ENCODE data around the gene MSH5. TPM values are rescaled to one million over a fixed set of nuclear protein-coding genes. Genes with fewer than 3 reads are reported as not detected.

The MSH5 gene
- total and polyA plus RNA-seq, 9 donors, result 4.8 to 19.1 (median 9.1) TPM

- no peak for DNase-seq
- intact Hi-C loops (cut with DNase I), result loop anchor here in 1 of 4 donors (2.0 kb wide), 1 partner anchor 37 kb away; no protein-coding TSS in a partner anchor
- Histone ChIP-seq H3K36me3 (no peaks in the 10 kb centered on the region), H3K27ac (no peak overlapping the region), H3K27me3 (no peaks in the 10 kb centered on the region), H3K4me3 (no peak overlapping the region), H3K9me3 (no peaks in the 10 kb centered on the region), H3K4me1 (ENCODE audit: insufficient read depth) (peaks cover 2% of the 10 kb centered on the region)
- no peak for TF ChIP-seq EP300 (IDR thresholded peaks at IDR 0.05)
- no peak for TF ChIP-seq POLR2A (IDR thresholded peaks at IDR 0.05)
- no peak for TF ChIP-seq CTCF (IDR thresholded peaks at IDR 0.05)
- 88 to 89% (median 89%) methylated on average over 8 of the region's 8 CpGs for WGBS, 3 donors
These were observed 9.7 kb downstream of the MSH5 start for GRCh38 chr6:31749301-31750036.

DNA sequence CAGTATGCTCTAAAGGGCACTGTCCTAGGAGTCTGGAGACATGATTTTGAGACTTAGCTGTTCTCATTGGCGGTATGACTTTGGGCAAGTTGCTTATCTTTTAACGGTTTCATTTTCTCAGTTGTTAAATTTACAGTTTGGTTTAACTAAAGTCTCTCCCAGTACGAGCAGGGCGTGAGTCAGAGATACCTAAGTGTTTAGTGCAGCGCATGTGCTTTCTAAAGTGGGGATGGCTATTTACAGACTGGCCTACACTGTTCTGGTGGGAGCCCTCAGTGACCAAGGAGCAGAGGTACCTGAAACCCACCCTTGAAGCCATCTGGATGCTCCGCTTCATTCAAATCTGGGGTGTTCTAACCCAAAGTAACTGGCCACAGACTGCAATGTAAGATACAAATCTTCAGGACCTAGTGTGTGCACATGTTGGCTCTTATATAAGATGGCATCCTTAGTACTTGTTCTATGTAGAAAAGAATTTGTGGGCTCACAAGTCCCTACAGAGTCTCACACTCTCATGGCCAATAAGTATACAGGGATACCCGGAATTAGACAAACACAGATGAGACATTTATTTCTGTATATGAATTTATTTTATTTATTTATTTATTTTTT lies 10.7 kb downstream of the MSH5 start:
- TF ChIP-seq EP300 (IDR thresholded peaks at IDR 0.05), result no peak
- TF ChIP-seq POLR2A (IDR thresholded peaks at IDR 0.05), result no peak
- no peak for TF ChIP-seq CTCF (IDR thresholded peaks at IDR 0.05)
- Histone ChIP-seq H3K9me3 (no peaks in the 10 kb centered on the region), H3K27me3 (no peaks in the 10 kb centered on the region), H3K36me3 (no peaks in the 10 kb centered on the region), H3K4me3 (no peak overlapping the region), H3K27ac (no peak overlapping the region), H3K4me1 (ENCODE audit: insufficient read depth) (peaks cover 2% of the 10 kb centered on the region)
- no peak for DNase-seq
- WGBS, 3 donors, result 74 to 82% (median 81%) methylated on average over 7 of the region's 7 CpGs
- intact Hi-C loops (cut with DNase I), result loop anchor here in 1 of 4 donors (2.0 kb wide), 1 partner anchor 36 kb away; no protein-coding TSS in a partner anchor

DNA sequence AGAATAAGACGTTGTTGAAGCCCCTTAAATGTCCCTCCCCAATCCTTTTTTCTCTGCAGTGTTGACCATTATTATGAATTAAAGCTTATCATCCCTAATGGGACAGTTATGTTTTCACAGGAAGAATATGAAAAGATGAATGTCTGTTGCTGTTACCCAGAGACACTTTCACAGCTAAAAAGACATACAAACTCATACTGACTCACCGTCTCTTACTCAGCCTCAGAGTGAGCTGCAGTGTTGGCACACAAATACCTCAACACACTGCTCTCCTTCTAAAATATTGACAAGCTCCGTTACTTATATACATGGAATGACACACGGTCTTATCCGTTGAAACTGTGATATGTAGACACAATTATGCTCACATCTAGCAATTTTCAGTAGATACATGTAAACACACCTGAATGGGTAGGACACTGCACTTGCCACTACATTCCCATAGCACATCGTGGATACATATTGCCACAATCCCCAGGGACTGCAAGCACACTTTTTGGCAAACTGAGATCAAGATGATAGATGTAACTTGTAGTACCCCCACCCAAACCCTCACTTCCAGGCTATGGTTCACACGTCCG lies 13.0 kb downstream of the MSH5 start:
- intact Hi-C loops (cut with DNase I), result no loop called here
- no peaks in the 10 kb centered on the region for H3K9me3 ChIP-seq
- no peak for DNase-seq
- 57 to 64% (median 58%) methylated on average over 8 of the region's 8 CpGs for WGBS, 3 donors
- no peaks in the 10 kb centered on the region for H3K4me1 ChIP-seq (ENCODE audit: insufficient read depth)
- H3K4me3 ChIP-seq, result no peak overlapping the region
- TF ChIP-seq EP300 (IDR thresholded peaks at IDR 0.05) (no peak), POLR2A (IDR thresholded peaks at IDR 0.05) (no peak), CTCF (IDR thresholded peaks at IDR 0.05) (no peak)
- no peaks in the 10 kb centered on the region for H3K36me3 ChIP-seq
- H3K27me3 ChIP-seq, result no peaks in the 10 kb centered on the region
- no peak overlapping the region for H3K27ac ChIP-seq

DNA sequence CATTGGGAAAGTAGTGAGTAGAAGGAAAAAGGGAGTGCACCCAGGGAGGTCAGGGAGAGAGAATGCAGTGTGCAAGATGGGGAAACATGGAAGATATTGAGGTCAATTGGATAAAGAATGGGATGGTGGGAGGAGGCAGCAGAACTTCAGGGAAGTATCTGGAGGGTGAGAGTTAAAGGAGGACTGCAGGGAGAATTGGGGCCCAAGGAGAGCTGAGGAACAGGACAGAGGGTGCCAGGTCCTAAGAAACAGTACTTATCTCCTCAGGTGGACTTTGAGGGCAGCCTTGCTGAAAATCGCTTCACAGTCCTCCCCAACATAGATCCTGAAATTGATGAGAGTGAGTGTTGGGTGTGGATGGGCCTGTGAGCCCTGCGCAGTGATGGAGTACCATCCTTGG lies 18.5 kb downstream of the MSH5 start:
- Histone ChIP-seq H3K27me3 (no peaks in the 10 kb centered on the region), H3K4me3 (no peak overlapping the region), H3K4me1 (ENCODE audit: insufficient read depth) (no peaks in the 10 kb centered on the region), H3K27ac (no peak overlapping the region), H3K36me3 (no peaks in the 10 kb centered on the region), H3K9me3 (no peaks in the 10 kb centered on the region)
- WGBS, 3 donors, result 93 to 98% (median 97%) methylated on average over 2 of the region's 2 CpGs
- TF ChIP-seq CTCF (IDR thresholded peaks at IDR 0.05), result no peak
- TF ChIP-seq POLR2A (IDR thresholded peaks at IDR 0.05), result no peak
- TF ChIP-seq EP300 (IDR thresholded peaks at IDR 0.05), result no peak
- DNase-seq, result no peak
- intact Hi-C loops (cut with DNase I), result no loop called here

Data from ovary (tissue), 9 donors.